Adipocyte (in vitro differentiated cells): ENCODE results near the gene LRRC53.

Experiments used
- DNase-seq: peaks from one replicate; pipeline ENCODE4 v3.0.0-alpha.2; 2015; ENCODE audit warnings: low read depth
- H3K27me3 ChIP-seq: replicated peaks from 2 replicates; pipeline ENCODE4 v1.7.0; 2013; ENCODE audit warnings: mild to moderate bottlenecking, low read length, moderate library complexity; ENCODE audit not compliant: control insufficient read depth, insufficient read depth
- H3K36me3 ChIP-seq: 2 replicates; pipeline ENCODE4 v1.7.0; 2013; ENCODE audit warnings: low read length, mild to moderate bottlenecking, moderate library complexity; ENCODE audit not compliant: control insufficient read depth, insufficient read depth, severe bottlenecking
- H3K4me1 ChIP-seq: 2 replicates; pipeline ENCODE4 v1.7.0; 2013; ENCODE audit warnings: mild to moderate bottlenecking, low read length, moderate library complexity; ENCODE audit not compliant: control insufficient read depth, insufficient read depth
- H3K4me3 ChIP-seq: 2 replicates; pipeline ENCODE4 v1.7.0; 2013; ENCODE audit warnings: mild to moderate bottlenecking, low read length, moderate library complexity
- H3K9ac ChIP-seq: 2 replicates; pipeline ENCODE4 v1.7.0; 2013; ENCODE audit warnings: mild to moderate bottlenecking, low read length, moderate library complexity
- H3K9me3 ChIP-seq: 2 replicates; pipeline ENCODE4 v1.7.0; 2013; ENCODE audit warnings: mild to moderate bottlenecking, low read length, moderate library complexity; ENCODE audit not compliant: control insufficient read depth

Gene LRRC53

DNA sequence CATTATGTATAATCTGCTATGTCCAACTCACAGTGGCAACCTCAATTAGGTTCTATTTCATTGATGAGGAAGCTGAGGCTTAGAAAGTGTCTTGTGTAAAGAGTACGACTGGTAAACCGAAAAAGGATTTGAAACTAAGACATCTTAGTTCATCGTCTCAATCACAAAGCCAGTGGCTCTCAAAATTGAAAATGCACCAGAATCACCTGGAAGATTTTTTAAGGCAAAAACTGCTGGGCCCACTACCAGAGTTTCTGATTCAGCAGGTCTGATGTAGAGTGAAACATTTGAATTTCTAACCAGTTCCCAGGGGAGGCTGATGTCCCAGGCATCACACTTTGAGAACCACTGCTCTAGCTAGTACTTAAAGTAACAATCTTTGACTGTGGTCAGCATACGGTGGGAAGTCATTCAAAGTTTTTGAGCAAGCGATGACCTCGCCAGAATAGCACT is 5.2 kb upstream of the LRRC53 start:
- Histone ChIP-seq H3K9ac (no peak overlapping the region), H3K9me3 (no peaks in the 10 kb centered on the region), H3K4me1 (peaks cover 4% of the 10 kb centered on the region), H3K36me3 (no peaks in the 10 kb centered on the region), H3K27me3 (peaks cover 19% of the 10 kb centered on the region), H3K4me3 (no peak overlapping the region)
- DNase-seq = no peak

- Histone ChIP-seq H3K36me3 (no peaks in the 10 kb centered on the region), H3K4me3 (no peak overlapping the region), H3K9ac (no peak overlapping the region), H3K4me1 (peaks cover 4% of the 10 kb centered on the region), H3K9me3 (no peaks in the 10 kb centered on the region), H3K27me3 (peaks cover 22% of the 10 kb centered on the region)
- no peak for DNase-seq
Observed at GRCh38 chr1:74513411-74514300, 1.2 kb upstream of the LRRC53 start.

GRCh38 chr1:74508449-74508848 is 4.0 kb downstream of the LRRC53 start:
- Histone ChIP-seq H3K9me3 (no peaks in the 10 kb centered on the region), H3K27me3 (peaks cover 19% of the 10 kb centered on the region), H3K9ac (no peak overlapping the region), H3K4me3 (no peak overlapping the region), H3K4me1 (peaks cover 3% of the 10 kb centered on the region), H3K36me3 (no peaks in the 10 kb centered on the region)
- DNase-seq = no peak

GRCh38 chr1:74505928-74506710 is 6.3 kb downstream of the LRRC53 start:
- no peak for DNase-seq
- Histone ChIP-seq H3K9me3 (no peaks in the 10 kb centered on the region), H3K4me3 (no peak overlapping the region), H3K27me3 (peaks cover 5% of the 10 kb centered on the region), H3K9ac (no peak overlapping the region), H3K4me1 (no peaks in the 10 kb centered on the region), H3K36me3 (no peaks in the 10 kb centered on the region)

GRCh38 chr1:74504933-74505512 is 7.4 kb downstream of the LRRC53 start:
- no peak for DNase-seq
- H3K4me3 ChIP-seq = no peak overlapping the region
- no peak overlapping the region for H3K9ac ChIP-seq
- no peaks in the 10 kb centered on the region for H3K36me3 ChIP-seq
- peaks cover 5% of the 10 kb centered on the region for H3K27me3 ChIP-seq
- H3K9me3 ChIP-seq = no peaks in the 10 kb centered on the region
- no peaks in the 10 kb centered on the region for H3K4me1 ChIP-seq

GRCh38 chr1:74504125-74504932 is 8.1 kb downstream of the LRRC53 start:
- Histone ChIP-seq H3K4me1 (no peaks in the 10 kb centered on the region), H3K4me3 (no peak overlapping the region), H3K36me3 (no peaks in the 10 kb centered on the region), H3K9ac (no peak overlapping the region), H3K27me3 (peaks cover 5% of the 10 kb centered on the region), H3K9me3 (no peaks in the 10 kb centered on the region)
- DNase-seq = peak; percentile 67

GRCh38 chr1:74502858-74503257 is 9.6 kb downstream of the LRRC53 start:
- no peak for DNase-seq
- Histone ChIP-seq H3K36me3 (no peaks in the 10 kb centered on the region), H3K9me3 (no peaks in the 10 kb centered on the region), H3K4me1 (no peaks in the 10 kb centered on the region), H3K4me3 (no peak overlapping the region), H3K27me3 (no peaks in the 10 kb centered on the region), H3K9ac (no peak overlapping the region)

GRCh38 chr1:74502432-74502831 is 10.0 kb downstream of the LRRC53 start:
- Histone ChIP-seq H3K27me3 (no peaks in the 10 kb centered on the region), H3K4me1 (no peaks in the 10 kb centered on the region), H3K9me3 (no peaks in the 10 kb centered on the region), H3K9ac (no peak overlapping the region), H3K36me3 (no peaks in the 10 kb centered on the region), H3K4me3 (no peak overlapping the region)
- peak; percentile 59 for DNase-seq

GRCh38 chr1:74498901-74499300 is 13.5 kb downstream of the LRRC53 start:
- no peak for DNase-seq
- H3K9ac ChIP-seq = no peak overlapping the region

DNA sequence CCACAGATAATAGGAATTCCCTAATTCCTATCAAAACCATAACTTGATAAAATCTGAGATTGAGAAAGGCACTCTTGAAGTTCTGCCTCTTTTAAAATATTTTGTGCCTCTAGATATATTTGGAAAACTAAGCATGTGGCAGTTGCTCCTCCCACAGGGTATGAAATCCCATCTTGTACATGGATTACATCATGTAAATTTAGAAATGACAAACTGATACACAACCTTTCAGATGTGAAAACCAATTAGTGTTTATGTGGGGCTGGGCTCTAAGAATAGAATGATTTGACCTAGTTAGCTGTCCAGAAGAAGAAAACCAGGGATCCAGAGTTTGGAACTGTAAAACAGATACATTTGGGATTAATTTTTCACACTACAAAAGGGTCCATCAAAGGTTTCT is 15.7 kb downstream of the LRRC53 start:
- Histone ChIP-seq H3K36me3 (no peaks in the 10 kb centered on the region), H3K9me3 (no peaks in the 10 kb centered on the region), H3K4me1 (no peaks in the 10 kb centered on the region), H3K9ac (no peak overlapping the region), H3K4me3 (no peak overlapping the region), H3K27me3 (no peaks in the 10 kb centered on the region)
- DNase-seq = no peak

More at GRCh38 chr1:74498901-74499300, 13.5 kb downstream of the LRRC53 start:
- no peaks in the 10 kb centered on the region for H3K36me3 ChIP-seq
- H3K27me3 ChIP-seq = no peaks in the 10 kb centered on the region
- H3K4me3 ChIP-seq = no peak overlapping the region
- no peaks in the 10 kb centered on the region for H3K9me3 ChIP-seq
- no peaks in the 10 kb centered on the region for H3K4me1 ChIP-seq
